Measurements from ENCODE around the gene LHFPL6.

DNA sequence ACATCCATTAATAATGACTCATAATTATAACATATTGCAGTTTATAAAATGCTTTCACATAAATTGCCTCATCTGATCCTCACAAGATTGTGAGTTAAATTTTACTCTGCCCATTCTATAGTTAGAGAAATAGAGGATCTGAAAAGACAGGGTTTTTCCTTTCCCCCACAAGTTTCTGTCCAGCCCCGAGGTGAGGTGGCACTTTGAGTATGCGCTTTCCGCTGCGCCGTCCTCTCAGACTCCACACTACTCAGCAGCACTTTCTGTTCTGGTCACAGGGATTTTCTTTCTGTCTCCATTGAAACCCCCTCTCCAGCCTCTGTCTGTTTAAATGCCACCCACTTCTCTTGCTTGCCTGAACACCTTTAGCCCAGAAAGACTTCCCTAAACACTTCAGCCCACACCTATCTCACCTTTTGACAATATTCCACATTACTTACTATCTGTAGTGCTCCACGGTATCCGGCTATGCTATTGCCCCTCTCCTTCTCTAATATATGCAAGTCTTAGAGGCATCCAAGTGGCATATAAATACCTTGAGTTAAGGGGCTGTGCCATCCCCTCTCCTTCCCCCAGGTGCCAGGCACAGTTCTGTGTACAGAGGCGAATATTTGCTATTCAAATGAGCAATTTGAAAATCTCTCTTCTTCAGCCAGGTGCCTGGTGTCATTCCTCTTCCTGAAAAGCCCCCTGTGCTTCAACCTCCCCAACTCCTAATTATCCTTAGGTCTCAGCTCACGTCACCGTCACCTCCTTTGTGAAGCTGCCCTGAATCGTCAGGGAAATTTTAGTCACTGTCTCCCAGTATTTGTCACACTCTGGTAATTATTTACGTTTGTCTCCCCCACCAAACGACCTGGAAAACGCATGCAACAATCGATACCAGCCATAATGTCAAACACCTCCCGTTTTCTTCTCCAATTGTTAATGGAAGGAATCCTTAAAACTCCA lies 296.1 kb downstream of the LHFPL6 start:
- TF ChIP-seq, protein P1, sequence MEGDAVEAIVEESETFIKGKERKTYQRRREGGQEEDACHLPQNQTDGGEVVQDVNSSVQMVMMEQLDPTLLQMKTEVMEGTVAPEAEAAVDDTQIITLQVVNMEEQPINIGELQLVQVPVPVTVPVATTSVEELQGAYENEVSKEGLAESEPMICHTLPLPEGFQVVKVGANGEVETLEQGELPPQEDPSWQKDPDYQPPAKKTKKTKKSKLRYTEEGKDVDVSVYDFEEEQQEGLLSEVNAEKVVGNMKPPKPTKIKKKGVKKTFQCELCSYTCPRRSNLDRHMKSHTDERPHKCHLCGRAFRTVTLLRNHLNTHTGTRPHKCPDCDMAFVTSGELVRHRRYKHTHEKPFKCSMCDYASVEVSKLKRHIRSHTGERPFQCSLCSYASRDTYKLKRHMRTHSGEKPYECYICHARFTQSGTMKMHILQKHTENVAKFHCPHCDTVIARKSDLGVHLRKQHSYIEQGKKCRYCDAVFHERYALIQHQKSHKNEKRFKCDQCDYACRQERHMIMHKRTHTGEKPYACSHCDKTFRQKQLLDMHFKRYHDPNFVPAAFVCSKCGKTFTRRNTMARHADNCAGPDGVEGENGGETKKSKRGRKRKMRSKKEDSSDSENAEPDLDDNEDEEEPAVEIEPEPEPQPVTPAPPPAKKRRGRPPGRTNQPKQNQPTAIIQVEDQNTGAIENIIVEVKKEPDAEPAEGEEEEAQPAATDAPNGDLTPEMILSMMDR (IDR thresholded peaks at IDR 0.05), result no peak
- no peak for TF ChIP-seq POLR2A (IDR thresholded peaks at IDR 0.05)
